SIG-M5 (cell line): ENCODE results near the gene WNT6.

Experiments
- DNase-seq: peaks from one replicate; lab custom pipeline; 2025; lab: John Stamatoyannopoulos, UW

Gene WNT6

DNA sequence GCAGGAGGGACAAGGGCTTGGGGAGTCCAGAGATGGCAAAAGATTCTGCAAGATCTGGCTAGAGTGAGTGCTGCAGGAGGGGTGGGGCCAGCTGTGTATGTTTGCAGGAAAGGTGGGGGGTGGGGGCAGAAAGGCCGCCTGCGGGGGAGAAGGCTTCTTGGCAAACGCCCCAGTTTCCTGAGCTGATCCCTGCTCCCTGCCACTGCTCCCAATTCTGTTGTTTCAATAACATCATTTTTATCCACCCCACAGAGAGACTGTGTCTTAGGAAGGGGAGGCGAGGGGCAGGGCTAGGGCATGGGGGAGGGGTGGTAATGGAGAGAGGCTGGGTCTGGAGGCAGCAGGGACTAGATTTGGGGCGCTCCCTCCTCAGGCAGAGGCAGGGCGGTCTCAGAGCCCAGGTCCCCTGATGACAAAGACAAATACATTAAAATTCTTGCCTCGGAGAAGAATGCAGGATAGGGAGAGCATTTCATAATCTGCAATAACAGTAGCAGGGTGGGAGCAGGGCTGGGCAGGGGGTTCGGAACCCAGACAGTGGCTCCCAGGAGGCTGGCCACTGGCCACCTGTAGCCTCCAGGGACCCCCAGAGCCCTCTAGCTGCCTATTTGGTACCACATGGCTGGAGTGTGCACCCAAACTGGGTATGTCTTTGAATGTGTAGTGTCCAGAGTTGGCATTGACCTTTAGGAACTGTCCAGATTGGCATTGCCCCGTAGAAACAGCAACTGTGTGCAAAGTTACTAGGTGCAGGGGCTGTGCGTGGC is 2.1 kb upstream of the WNT6 start:
- no peak for DNase-seq

DNA sequence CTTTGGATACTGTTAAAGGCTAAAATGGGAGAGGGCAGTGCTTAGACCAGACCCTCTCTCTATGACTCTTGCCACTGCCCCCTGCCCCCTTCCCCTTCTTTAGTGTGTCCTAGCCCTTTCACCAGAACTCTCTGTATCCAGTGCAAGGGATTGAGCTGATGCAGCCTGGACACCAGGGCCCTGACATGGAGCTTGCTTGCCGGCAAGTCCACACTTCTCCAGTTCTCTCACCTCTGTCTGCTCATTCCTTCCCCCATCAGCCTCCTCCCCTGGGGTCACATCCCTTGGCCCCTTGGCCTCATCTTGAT is 1.5 kb upstream of the WNT6 start:
- DNase-seq, result no peak

DNA sequence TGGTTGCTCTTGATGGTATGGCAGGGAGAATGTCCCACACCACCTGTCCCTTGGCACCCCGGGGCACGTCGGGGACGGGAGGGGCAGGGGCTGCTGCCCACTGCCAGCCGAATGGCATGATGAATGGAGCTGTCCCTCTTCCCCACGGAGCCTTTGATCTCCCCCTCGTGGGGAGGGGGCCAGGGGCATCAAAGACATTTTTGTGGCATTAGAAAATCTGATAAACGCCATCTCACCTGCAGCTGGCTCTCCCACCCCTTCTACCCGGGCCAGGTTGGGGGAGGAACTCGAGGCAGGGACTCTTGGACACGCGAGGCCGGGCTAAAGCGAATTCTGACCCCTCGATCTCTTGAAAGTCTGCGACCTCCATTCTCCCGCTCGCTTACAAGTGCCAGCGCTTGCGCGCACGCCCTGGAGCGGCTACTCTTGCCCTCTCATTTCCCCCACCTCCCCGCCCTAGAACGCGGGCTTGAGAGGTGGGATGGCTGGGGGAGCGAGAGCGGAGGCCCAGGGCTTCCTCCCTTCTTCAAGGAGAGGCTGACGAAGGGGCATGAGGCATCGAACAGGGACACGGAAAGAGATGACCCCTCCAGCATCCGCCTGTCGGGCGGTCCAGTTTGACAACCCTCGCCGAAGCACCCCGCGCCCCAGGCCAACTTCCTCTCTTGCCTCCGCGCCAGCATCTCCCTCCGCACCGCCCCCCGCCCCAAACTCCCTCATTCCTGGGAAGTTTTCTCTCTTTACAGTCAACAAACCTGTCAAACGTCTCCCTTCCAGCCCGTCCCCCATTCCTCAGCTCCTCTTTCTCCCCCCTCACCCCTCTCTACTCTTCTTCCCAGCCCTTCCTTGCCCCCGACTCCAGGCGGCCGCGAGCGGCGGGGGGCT is 692 bp upstream of the WNT6 start:
- DNase-seq, result no peak

DNA sequence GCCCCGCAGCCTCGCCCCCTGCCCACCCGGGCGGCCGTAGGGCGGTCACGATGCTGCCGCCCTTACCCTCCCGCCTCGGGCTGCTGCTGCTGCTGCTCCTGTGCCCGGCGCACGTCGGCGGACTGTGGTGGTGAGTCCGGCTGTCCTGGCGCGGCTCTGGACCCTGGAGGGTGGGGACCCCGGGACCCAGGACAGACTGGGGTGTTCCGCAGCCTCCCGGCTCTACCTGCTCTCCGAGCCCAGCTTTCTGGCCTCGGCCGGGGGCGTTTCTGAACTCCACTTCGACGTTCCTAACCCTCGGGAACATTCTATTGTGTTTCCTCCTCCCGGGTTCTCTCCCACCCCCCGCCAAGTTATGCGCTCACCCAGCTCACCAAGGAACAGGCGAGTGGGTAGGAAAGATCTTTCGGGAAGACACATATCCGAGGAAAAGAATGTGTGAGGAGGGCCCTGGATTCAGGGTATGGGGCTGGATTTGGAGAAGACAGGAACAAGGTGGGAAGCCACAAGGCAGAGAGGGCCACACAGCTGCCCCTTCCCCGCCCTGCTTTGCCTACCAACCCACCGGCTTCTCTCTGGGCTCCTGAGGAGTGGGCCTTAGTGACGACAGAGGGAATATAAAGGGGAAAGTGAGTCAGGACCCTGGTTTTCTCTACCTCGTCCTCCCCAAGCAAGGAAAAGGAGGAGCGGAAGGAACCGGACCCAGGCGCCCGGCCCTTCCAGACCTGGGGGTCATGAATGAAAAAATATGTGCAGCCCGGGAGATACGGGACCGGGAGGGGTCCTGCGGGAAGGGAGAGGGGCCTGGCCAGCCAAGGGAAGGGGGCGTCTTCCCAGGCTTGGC is 605 bp downstream of the WNT6 start:
- no peak for DNase-seq

DNA sequence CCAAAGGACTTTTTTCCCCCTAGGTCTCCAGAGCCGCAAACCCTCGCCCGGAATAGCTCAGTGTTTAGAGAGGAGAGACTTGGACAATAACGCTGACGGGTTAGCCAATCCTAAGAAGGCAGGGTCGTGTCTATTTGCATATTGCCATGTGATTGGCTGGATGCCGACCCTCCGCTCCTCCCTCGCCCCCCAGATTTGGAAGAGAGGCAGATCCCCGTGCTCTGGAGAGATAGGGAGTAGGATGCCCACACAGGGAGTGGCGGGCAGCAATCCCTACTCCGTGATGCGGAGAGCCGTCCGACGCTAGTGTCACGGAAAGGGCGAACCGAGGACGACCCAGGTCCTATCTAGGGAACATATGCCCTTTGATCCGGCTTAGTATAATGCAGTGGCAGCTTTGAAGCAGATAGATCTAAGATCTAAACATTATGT is 1.4 kb downstream of the WNT6 start:
- DNase-seq, result no peak

DNA sequence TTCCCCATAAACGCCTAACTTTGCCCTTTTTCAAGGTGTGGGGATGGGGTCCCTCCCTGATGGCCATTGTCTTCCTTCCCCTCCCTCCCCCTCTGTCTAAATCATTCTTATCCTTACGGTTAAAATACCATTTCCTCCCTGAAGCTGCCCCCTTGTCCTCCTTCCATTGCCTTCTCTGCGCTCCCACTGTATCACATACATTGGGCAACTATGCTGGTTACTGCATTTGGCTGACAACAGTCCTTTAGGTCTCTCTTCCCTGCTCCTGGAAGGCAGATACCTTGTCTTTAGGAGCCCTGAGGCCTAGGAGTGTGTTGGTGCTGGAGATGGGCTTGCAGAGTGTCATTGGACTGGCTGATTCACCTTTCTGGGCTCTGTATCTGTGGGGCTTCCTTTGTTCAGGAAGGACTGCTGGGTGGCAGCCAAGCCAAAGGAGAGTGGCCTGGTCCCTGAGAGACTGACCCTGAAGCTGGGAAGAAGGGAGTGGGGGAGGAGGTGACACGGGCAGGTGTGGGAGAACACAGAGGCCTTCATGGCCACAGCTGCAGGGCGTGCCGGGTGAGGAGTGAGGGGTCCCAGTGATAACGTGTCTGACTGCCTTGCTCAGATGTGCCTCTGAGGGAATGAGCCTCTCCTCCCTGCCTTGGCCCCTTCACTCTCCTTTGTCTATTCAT is 2.2 kb downstream of the WNT6 start:
- DNase-seq, result no peak

DNA sequence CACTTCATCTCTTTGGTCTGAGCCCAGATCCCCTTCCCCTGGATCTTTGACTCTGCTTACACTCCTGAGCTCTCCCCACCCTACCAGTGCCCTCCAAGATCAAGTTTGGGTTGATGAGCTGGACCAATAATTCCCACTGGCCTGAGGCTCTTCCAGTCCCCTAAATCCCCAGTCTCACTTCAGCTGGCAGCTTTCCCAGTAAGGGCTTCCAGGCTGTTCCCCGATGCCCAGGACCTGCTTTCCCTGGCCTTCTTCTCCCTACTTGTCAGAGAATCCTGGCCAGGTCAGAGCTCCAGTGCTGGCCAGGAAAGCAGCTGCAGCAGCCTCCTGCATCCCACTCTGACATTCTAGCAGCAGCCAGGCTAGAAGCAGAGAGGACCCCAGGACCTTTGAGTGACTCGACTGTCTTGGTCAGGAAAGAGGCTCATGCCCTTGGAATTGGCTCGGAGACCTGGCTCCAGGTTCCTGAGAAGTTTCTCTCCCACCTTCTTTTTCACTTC is 3.5 kb downstream of the WNT6 start:
- DNase-seq, result no peak

DNA sequence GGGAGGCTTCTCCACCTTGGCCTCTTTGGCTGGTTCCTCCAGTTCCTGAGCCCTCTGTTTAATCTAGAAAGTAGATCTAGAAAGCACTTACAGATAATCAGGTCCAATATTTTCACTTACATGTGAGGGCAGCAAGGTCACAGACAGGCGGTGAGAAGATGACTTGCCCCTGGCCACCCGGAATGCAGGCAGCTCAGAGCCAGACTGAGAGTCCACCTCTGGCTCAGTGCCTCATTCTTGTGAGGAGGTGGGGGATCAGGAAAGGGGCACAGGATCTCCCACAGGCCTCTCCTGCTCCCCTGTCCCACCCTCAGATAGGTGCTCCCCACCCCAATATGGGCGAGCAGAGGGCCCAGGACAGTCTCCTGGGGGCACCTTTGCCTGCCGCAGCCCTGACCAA is 5.8 kb downstream of the WNT6 start:
- DNase-seq, result no peak

DNA sequence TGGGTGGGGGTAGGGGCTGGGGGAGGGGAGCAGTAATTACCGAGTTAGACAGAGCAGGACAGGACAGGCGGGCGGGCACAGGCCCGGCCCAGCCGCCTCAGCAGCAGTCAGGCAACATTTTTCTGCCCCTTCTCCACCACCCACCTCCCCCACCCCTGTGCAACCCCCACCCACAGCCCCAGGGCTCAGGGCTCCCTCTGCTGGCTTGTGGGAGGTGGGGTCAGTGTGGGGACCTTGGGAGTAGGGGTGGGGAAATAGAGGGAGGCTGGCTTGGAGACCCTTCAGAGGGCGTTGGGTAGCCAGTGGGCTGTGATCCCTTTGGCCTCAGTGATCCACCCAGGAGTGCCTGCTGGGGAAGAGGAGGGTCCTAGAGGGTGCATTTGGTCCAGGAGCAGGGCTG is 6.4 kb downstream of the WNT6 start:
- no peak for DNase-seq

DNA sequence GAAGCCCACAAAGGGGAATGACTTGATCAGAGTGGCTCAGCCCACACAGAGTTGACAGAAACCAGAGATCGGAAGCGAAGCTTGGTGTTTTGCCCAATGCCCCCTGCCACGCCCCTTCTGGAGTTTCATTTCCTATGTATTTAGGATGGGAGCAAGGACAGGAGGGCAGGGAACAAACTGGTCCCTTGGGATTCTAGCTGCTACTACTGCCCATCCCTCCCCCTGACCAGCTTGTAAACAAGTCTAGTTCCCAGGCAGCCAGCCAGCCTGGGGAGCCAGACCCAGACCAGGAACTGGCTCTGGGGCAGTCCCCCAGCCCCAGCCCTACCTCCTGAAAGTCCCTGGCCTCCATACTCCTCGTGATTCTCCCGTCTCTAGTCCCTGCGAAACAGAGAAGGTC is 8.3 kb downstream of the WNT6 start:
- no peak for DNase-seq

DNA sequence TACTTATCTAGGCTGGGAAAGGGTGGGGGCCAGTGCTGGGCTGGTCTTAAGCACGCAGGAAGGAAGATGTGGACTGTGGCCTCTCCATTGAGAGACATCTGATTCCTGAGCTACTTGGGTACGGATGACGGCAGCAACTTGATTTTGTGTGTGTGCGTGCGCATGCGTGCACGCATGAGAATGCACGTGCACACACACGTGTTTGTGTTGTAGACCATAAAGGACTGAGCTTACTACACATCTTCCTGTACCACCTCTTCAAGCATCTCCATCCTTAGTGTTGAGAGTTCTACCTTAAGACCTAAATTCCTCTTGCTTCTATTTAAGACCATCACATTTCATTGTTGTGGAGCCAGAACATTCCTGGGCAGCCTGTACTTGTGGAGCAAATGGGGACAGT is 9.5 kb downstream of the WNT6 start:
- no peak for DNase-seq

DNA sequence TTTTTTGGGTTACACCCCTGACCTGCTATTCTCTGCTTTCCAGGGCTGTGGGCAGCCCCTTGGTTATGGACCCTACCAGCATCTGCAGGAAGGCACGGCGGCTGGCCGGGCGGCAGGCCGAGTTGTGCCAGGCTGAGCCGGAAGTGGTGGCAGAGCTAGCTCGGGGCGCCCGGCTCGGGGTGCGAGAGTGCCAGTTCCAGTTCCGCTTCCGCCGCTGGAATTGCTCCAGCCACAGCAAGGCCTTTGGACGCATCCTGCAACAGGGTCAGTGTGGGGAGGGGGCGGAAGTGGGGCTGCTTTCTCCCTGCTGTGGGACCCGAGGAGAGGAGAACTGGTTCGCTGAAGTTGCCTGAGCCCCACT is 11.4 kb downstream of the WNT6 start:
- no peak for DNase-seq

DNA sequence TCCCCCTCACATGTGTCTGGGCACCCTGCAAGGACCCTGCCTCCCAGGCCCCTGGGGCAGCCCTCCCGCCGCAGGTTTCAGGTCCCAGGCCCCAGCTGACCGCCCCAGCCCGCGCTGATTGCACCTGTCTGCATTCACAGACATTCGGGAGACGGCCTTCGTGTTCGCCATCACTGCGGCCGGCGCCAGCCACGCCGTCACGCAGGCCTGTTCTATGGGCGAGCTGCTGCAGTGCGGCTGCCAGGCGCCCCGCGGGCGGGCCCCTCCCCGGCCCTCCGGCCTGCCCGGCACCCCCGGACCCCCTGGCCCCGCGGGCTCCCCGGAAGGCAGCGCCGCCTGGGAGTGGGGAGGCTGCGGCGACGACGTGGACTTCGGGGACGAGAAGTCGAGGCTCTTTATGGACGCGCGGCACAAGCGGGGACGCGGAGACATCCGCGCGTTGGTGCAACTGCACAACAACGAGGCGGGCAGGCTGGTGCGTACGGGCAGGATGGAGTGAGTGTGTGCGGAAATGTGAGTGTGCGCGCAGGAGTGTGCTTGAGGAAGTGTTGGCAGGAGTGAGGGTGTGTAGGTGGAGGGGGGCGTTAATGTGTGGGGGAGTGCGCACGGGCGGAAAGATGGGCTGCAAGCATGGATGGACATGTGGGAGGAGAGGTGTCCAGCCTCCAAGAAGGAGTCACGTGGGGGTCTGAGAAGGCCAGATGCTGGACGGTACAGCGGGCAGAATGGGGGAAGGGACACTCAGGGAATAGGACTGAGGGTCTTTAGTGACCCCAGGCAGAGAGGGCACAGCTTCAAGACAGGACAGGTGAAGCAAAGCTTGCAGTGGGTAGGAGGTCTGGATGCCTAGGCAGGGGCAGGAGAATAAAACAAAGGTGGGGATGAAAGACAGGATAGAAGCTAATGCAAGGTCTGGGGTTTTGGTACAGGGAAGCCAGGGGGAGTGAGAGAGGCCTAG is 12.0 kb downstream of the WNT6 start:
- DNase-seq, result no peak

DNA sequence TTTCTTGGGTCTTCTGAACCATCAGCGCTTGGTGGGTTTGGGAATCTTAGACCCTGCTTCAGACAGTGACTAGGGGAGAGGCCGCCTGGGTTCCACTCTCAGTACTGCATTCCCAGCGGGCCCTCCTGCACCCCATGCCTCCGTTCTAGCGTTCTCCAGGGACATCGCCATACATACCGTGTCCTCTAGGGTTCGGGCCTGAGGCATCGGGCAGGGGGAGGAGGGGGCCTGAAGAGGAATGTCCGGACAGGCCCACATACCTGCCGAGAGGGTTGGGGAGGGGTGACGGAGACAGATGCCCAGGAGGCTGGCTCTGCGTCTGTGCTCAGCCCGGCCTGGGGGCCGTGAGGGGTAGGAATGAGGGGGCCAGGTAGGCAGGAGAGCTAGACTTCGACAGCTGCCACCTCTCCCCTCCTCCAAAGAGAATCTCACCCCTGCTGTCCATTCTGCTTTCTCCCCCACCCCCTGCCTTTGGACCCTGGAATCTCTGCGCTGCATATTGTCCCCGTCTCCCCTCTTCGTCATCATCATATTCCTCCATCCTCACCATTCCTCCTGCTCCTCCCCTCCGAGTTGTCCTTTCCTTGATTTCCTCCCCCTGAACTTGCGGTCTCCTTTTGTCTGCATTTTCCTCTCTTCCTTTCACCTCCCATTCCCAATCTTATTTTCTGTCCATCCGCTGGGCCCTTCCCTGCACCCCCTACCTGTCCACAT is 13.2 kb downstream of the WNT6 start:
- DNase-seq, result no peak

DNA sequence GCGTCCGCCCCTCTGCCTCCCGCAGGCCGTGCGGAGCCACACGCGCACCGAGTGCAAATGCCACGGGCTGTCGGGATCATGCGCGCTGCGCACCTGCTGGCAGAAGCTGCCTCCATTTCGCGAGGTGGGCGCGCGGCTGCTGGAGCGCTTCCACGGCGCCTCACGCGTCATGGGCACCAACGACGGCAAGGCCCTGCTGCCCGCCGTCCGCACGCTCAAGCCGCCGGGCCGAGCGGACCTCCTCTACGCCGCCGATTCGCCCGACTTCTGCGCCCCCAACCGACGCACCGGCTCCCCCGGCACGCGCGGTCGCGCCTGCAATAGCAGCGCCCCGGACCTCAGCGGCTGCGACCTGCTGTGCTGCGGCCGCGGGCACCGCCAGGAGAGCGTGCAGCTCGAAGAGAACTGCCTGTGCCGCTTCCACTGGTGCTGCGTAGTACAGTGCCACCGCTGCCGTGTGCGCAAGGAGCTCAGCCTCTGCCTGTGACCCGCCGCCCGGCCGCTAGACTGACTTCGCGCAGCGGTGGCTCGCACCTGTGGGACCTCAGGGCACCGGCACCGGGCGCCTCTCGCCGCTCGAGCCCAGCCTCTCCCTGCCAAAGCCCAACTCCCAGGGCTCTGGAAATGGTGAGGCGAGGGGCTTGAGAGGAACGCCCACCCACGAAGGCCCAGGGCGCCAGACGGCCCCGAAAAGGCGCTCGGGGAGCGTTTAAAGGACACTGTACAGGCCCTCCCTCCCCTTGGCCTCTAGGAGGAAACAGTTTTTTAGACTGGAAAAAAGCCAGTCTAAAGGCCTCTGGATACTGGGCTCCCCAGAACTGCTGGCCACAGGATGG is 14.0 kb downstream of the WNT6 start:
- DNase-seq, result no peak

DNA sequence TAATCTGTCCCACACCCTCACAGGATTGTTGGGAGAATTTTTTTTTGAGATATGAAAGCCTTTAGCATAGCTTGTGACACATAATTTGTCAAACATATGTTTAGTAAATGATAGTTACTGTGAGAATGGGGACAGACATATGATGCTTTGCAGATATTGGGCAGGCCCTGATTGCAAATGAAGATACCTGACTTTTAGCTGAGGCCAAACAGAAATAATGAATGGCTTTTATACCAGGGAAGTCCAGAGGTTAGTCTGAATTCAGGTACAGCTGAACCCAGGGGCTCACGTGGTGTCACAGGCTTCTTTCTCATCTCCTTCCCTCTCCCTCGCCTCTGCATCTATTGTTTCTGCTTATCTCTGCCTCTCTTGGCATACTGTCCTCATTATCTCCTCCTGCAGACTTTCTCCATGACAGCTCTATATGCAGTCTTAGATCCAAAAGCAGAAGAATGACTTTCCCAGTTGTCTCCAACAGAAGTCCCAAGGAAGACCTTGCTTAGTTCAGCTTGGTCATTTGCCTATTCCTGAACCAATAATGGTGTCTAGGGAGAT is 16.2 kb downstream of the WNT6 start:
- DNase-seq, result no peak

DNA sequence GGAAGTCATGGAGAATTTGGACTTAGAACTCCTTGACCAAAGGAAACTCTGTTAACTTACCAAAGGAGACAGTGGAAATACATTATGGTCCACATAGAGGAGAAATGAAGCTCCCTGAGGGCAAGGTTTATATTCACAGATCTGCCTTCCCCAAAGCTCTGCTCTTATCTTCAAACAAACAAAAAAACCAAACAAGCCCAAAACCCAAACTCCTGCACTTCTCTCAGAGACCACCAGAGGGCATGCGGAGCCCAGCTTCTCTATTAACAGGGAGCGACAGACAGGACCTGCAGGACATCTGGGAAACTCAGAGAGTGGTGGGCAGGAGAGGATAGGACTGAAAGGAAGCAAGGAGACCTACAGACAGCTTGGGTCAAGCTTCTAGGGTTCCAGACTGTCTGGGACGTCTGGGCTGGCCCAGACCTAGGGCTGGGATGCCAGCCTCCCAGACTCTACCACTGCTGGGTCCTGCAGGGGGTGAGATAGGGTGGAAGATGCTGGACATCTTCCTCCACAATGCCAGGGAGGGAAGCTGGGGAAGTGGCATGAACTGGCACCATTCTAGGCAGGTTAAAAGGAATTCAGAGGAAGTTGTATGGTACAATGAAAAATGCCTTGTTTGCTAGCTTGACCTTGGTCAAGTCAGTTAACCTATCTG is 17.1 kb downstream of the WNT6 start:
- no peak for DNase-seq

DNA sequence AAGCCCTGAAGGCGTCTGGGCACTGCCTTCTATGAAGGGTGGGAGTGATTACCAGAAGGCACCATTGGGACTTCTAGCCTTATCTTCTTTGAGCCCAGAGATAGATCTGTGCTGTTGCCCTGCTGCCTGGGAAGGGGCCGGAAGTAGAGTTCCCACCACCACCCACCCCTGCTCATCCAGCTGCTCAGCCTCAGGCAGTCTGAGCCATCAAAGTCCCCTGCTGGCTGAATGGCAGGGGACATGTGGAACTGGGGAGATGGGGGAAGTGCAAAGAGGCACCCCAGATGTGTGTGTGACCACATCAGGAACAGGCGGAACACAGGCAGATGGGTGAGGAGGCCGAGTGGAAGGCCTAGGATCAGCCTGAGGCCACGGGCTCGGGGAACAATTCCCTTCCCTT is 17.7 kb downstream of the WNT6 start:
- no peak for DNase-seq
